GM12878 (cell line): ENCODE results near the gene SPIRE1. TPM values are rescaled to one million over a fixed set of nuclear protein-coding genes. Genes with fewer than 3 reads are reported as not detected.

Experiments used
- ATAC-seq: fragments of 200-7000 bp; cut with Tn5 transposase; 3 replicates; pipeline ENCODE4 v1.9.1; 2020; ENCODE audit warnings: mild to moderate bottlenecking, moderate library complexity
- BruUV-seq: library from RNA; stranded (reverse); fragments of 400-500 nt; replicated peaks from 2 replicates; lab custom pipeline; 2021; lab: Mats Ljungman, UMichigan
- CTCF ChIA-PET: fragments of 300-600 bp; sonication (Branson Sonifier 250); formaldehyde crosslinking; extraction: SDS; loops from one replicate; lab custom pipeline; 2021; ENCODE audit warnings: inconsistent platforms; lab: Yijun Ruan, JAX
- POLR2A ChIA-PET: fragments of 350-600 bp; formaldehyde crosslinking; extraction: SDS; loops from one replicate; lab custom pipeline; 2021; ENCODE audit warnings: inconsistent platforms; lab: Charles Lee
- RAD21 ChIA-PET: fragments of 300-600 bp; sonication (Branson Sonifier 250); formaldehyde crosslinking; loops from one replicate; lab custom pipeline; 2023; ENCODE audit warnings: antibody characterized with exemption; ENCODE audit not compliant: unreplicated experiment; lab: Charles Lee
- SMC1A ChIA-PET: fragments of 300-600 bp; sonication (Branson Sonifier 250); formaldehyde crosslinking; loops from one replicate; lab custom pipeline; 2023; ENCODE audit not compliant: unreplicated experiment, uncharacterized antibody; lab: Charles Lee
- DNase-seq: peaks from one replicate; pipeline ENCODE4 v3.0.0-alpha.2; 2011; ENCODE audit warnings: low read depth, low spot score
- FAIRE-seq: peaks from 3 replicates; lab custom pipeline; 2011; peaks lifted over from hg19 to GRCh38; lab: Jason Lieb, UNC
- H2AFZ ChIP-seq: 2 replicates; pipeline ENCODE4 v1.6.0; 2011; ENCODE audit warnings: low read depth, low read length, control low read depth; ENCODE audit not compliant: control insufficient read depth
- H3K27ac ChIP-seq: 2 replicates; pipeline ENCODE4 v1.5.1; 2011; ENCODE audit warnings: control low read depth; ENCODE audit not compliant: control insufficient read depth, insufficient read depth
- H3K27me3 ChIP-seq, 2 experiments: replicated peaks in 1 of 2; 2 replicates each; pipeline versions ENCODE4 v1.6.0 to v1.6.1; 2011; ENCODE audit warnings: low read length in 1 of 2; ENCODE audit not compliant: control insufficient read depth in 2 of 2, insufficient read depth in 2 of 2
- H3K36me3 ChIP-seq, 2 experiments: 2 replicates each; pipeline ENCODE4 v1.5.1; 2011; ENCODE audit warnings: low read length in 1 of 2; ENCODE audit not compliant: control insufficient read depth in 2 of 2, insufficient read depth in 2 of 2
- H3K4me1 ChIP-seq: 2 replicates; pipeline ENCODE4 v1.6.1; 2011; ENCODE audit warnings: mild to moderate bottlenecking, low read length, moderate library complexity, mixed read lengths; ENCODE audit not compliant: control insufficient read depth, insufficient read depth
- H3K4me2 ChIP-seq: 2 replicates; pipeline ENCODE4 v1.6.0; 2011; ENCODE audit warnings: control low read depth; ENCODE audit not compliant: control insufficient read depth, insufficient read depth
- H3K4me3 ChIP-seq: fragments of 200-600 bp; sonication (generic); 2 replicates; pipeline ENCODE4 v1.5.1; 2016
- H3K79me2 ChIP-seq: 2 replicates; pipeline ENCODE4 v1.6.0; 2011; ENCODE audit warnings: low read length; ENCODE audit not compliant: control insufficient read depth, insufficient read depth
- H3K9ac ChIP-seq: 2 replicates; pipeline ENCODE4 v1.8.0; 2011; ENCODE audit warnings: low read length, control low read depth, mixed read lengths; ENCODE audit not compliant: control insufficient read depth, insufficient read depth
- H3K9me3 ChIP-seq: replicated peaks from 3 replicates; pipeline ENCODE4 v1.5.1; 2011; ENCODE audit warnings: mild to moderate bottlenecking, low read length; ENCODE audit not compliant: control insufficient read depth, insufficient read depth
- H4K20me1 ChIP-seq: 2 replicates; pipeline ENCODE4 v1.6.0; 2011; ENCODE audit not compliant: control insufficient read depth, insufficient read depth
- BCL11A ChIP-seq: IDR thresholded peaks from 2 replicates; pipeline ENCODE4 v1.6.1; 2011; ENCODE audit warnings: low read depth, low read length
- CHD1 ChIP-seq: IDR thresholded peaks from 2 replicates; pipeline ENCODE4 v1.6.1; 2012; ENCODE audit warnings: low read depth, low read length, improper control_type of control experiment
- CHD4 ChIP-seq: fragments of 200-600 bp; sonication (generic); IDR thresholded peaks from 2 replicates; pipeline ENCODE4 v1.6.1; 2016; ENCODE audit warnings: mild to moderate bottlenecking
- E4F1 ChIP-seq: fragments of 450-650 bp; IDR thresholded peaks from 2 replicates; pipeline ENCODE4 v1.6.1; 2018; ENCODE audit warnings: borderline replicate concordance, mild to moderate bottlenecking; ENCODE audit not compliant: partially characterized antibody
- ETV6 ChIP-seq, 2 experiments: fragments of 450-650 bp in 1 of 2; IDR thresholded peaks in 1 of 2; conservative IDR thresholded peaks in 1 of 2; 2 replicates each; pipeline ENCODE4 v1.6.1; 2014; ENCODE audit warnings: antibody characterized with exemption in 1 of 2, borderline replicate concordance in 1 of 2, low read depth in 1 of 2, mild to moderate bottlenecking in 1 of 2, moderate library complexity in 1 of 2
- NFYA ChIP-seq: IDR thresholded peaks from 2 replicates; pipeline ENCODE4 v1.6.1; 2011; ENCODE audit warnings: low read depth, mild to moderate bottlenecking, low read length, improper control_type of control experiment, borderline replicate concordance
- RAD21 ChIP-seq: IDR thresholded peaks from 2 replicates; pipeline ENCODE4 v1.6.1; 2011; ENCODE audit warnings: mild to moderate bottlenecking, low read depth, low read length, moderate library complexity; ENCODE audit not compliant: insufficient read depth
- RBBP5 ChIP-seq: fragments of 200-600 bp; sonication (generic); conservative IDR thresholded peaks from 2 replicates; pipeline ENCODE4 v1.6.1; 2016
- SRF ChIP-seq, 2 experiments: IDR thresholded peaks; 2 replicates each; pipeline ENCODE4 v1.6.1; 2011; ENCODE audit warnings: low read depth in 2 of 2, low read length in 2 of 2, mild to moderate bottlenecking in 1 of 2, moderate library complexity in 1 of 2
- TAF1 ChIP-seq: IDR thresholded peaks from 2 replicates; pipeline ENCODE4 v1.6.1; 2011; ENCODE audit warnings: mild to moderate bottlenecking, low read depth, low read length, borderline replicate concordance
- ZNF384 ChIP-seq: IDR thresholded peaks from 2 replicates; pipeline ENCODE4 v1.6.1; 2012; ENCODE audit warnings: low read depth, mild to moderate bottlenecking, low read length, improper control_type of control experiment, borderline replicate concordance
- WGBS: methylation state at CpG from one replicate; pipeline ENCODE4 v1.1.6; 2016; ENCODE audit warnings: low lambda C conversion rate; ENCODE audit not compliant: insufficient replicate concordance, insufficient coverage; ENCODE audit errors: missing lambda C conversion rate; 5-methylcytosine and 5-hydroxymethylcytosine counted together
- in situ Hi-C: fragments of 300-500 bp; cut with MboI; formaldehyde crosslinking; loops from 9 replicates; pipeline ENCODE4 v1.14.3; 2018; ENCODE audit warnings: mixed read lengths
- intact Hi-C: fragments of 100-400 bp; cut with micrococcal nuclease; formaldehyde crosslinking; loops from one replicate; pipeline ENCODE4 v1.14.2; 2022; ENCODE audit not compliant: unreplicated experiment
- polyA plus RNA-seq, 11 experiments: library from polyadenylated mRNA; depleted of rRNA in 4 of 11; unstranded in 6 of 11; stranded (reverse) in 5 of 11; fragments of >200 nt; fragmentation: Nextera tagmentation in 4 of 11; fragmentation: Illumina TruSeq in 1 of 11; extraction: Ambion mirVana in 4 of 11; extraction: Trizol in 1 of 11; gene quantifications; 1 replicate in 1 of 11; 2 replicates in 10 of 11; pipeline versions ENCODE4 v1.2.1 to v1.2.3, GENCODE V29; 2011 to 2016; ENCODE audit warnings: inconsistent platforms in 2 of 11, missing spikeins in 2 of 11, low read depth in 1 of 11
- total RNA-seq, 4 experiments: library from RNA; depleted of rRNA in 3 of 4; stranded (reverse); fragments of >200 nt in 3 of 4; fragmentation: Illumina TruSeq in 1 of 4; extraction: Trizol in 1 of 4; gene quantifications; 2 replicates each; pipeline versions ENCODE4 v1.2.1 to v1.2.3, GENCODE V29; 2013 to 2021
- TF ChIP-seq, protein P1 (sequence below): IDR thresholded peaks from 2 replicates; pipeline ENCODE4 v1.6.1; 2011; ENCODE audit warnings: low read depth, low read length, improper control_type of control experiment, borderline replicate concordance
- TF ChIP-seq, protein P2 (sequence below): IDR thresholded peaks from 2 replicates; pipeline ENCODE4 v1.6.1; 2012; ENCODE audit warnings: low read depth, low read length, improper control_type of control experiment
- TF ChIP-seq, protein P3 (sequence below): IDR thresholded peaks from 2 replicates; pipeline ENCODE4 v1.6.1; 2012; ENCODE audit warnings: mild to moderate bottlenecking, low read depth, low read length

Gene SPIRE1
- total and polyA plus RNA-seq, 10 of the 15 experiments (the other 5 are each of a cell fraction or from before 2014, with no cell fraction given) = 0.18 to 9.2 (median 4.3) TPM

- TF ChIP-seq, protein P1, sequence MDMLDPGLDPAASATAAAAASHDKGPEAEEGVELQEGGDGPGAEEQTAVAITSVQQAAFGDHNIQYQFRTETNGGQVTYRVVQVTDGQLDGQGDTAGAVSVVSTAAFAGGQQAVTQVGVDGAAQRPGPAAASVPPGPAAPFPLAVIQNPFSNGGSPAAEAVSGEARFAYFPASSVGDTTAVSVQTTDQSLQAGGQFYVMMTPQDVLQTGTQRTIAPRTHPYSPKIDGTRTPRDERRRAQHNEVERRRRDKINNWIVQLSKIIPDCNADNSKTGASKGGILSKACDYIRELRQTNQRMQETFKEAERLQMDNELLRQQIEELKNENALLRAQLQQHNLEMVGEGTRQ = no peak
- TF ChIP-seq, all 136 proteins: peak for 0
These were observed 2.9 kb downstream of the SPIRE1 start (continued) for GRCh38 chr18:12654971-12655370.

- no TSS peak for BruUV-seq
- Histone ChIP-seq H3K9me3 (no peaks in the 10 kb centered on the region), H3K27me3 (peaks cover 0 to 2% of the 10 kb centered on the region in 2 experiments; a peak in 2 of 4 replicates), H3K36me3 (no peaks in the 10 kb centered on the region), H4K20me1 (no peaks in the 10 kb centered on the region), H3K79me2 (no peaks in the 10 kb centered on the region), H3K4me2 (no peak overlapping the region), H3K9ac (no peak overlapping the region), H3K27ac (no peak overlapping the region), H2AFZ (no peak overlapping the region), H3K4me1 (no peaks in the 10 kb centered on the region), H3K4me3 (no peak overlapping the region)
- DNase-seq (no peak), ATAC-seq (no peak), FAIRE-seq (no peak)
- ChIA-PET POLR2A (no interaction called here), CTCF (no interaction called here), RAD21 (interaction anchor here (0.6 kb wide), 1 partner anchor 16 kb away, joined by 3 read pairs; no protein-coding TSS in a partner anchor), SMC1A (no interaction called here)
- in situ Hi-C loops (no loop called here), intact Hi-C loops (loop anchor here (5.0 kb wide), 1 partner anchor 56 kb away; no protein-coding TSS in a partner anchor)
- 85% methylated on average over 3 of the region's 3 CpGs for WGBS
- TF ChIP-seq ZNF384 (no peak), BCL11A (no peak), E4F1 (no peak), CHD4 (no peak), TAF1 (no peak), SRF (IDR thresholded peaks at IDR 0.05; ENCODE audit: low read depth in 2 of 2, low read length in 2 of 2) (no peak), RAD21 (no peak), NFYA (no peak), RBBP5 (no peak), ETV6 (conservative IDR thresholded peaks at IDR 0.05 in 1 of 2, IDR thresholded peaks at IDR 0.05 in 1 of 2; ENCODE audit: borderline replicate concordance in 1 of 2, low read depth in 1 of 2) (no peak), CHD1 (no peak)
- TF ChIP-seq, protein P2, sequence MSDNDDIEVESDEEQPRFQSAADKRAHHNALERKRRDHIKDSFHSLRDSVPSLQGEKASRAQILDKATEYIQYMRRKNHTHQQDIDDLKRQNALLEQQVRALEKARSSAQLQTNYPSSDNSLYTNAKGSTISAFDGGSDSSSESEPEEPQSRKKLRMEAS = no peak
- TF ChIP-seq, protein P3, sequence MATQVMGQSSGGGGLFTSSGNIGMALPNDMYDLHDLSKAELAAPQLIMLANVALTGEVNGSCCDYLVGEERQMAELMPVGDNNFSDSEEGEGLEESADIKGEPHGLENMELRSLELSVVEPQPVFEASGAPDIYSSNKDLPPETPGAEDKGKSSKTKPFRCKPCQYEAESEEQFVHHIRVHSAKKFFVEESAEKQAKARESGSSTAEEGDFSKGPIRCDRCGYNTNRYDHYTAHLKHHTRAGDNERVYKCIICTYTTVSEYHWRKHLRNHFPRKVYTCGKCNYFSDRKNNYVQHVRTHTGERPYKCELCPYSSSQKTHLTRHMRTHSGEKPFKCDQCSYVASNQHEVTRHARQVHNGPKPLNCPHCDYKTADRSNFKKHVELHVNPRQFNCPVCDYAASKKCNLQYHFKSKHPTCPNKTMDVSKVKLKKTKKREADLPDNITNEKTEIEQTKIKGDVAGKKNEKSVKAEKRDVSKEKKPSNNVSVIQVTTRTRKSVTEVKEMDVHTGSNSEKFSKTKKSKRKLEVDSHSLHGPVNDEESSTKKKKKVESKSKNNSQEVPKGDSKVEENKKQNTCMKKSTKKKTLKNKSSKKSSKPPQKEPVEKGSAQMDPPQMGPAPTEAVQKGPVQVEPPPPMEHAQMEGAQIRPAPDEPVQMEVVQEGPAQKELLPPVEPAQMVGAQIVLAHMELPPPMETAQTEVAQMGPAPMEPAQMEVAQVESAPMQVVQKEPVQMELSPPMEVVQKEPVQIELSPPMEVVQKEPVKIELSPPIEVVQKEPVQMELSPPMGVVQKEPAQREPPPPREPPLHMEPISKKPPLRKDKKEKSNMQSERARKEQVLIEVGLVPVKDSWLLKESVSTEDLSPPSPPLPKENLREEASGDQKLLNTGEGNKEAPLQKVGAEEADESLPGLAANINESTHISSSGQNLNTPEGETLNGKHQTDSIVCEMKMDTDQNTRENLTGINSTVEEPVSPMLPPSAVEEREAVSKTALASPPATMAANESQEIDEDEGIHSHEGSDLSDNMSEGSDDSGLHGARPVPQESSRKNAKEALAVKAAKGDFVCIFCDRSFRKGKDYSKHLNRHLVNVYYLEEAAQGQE = no peak
These were observed 5.0 kb downstream of the SPIRE1 start for GRCh38 chr18:12652861-12653401.
